ENCODE data around the gene OR52R1.

OR52R1 gene

DNA sequence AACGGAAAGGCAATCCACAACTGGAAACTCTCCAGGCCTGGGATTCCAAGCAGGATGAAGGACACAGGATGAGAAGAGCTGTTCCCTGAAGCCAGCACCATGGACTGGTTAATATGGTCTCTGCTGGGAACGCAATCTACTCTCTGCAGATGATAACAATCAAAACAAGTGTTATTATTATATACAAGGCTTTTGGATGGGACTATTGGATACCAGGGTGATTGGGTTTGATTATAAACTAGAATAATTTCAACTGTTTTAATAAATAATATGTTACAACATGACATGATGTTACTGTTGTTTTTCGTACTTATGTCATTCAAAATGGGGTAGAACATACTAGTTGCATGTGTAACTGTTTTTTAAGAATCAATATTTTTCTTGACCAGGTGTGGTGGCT, at the start of gene OR52R1:
Gene OR52R1 (minus strand): TSS at position 101 of the 400 bp plus-strand sequence. CDS start 0 bp downstream, at position 101.
- TF ChIP-seq CTCF (IDR thresholded peaks at IDR 0.05; ENCODE audit: extremely low read depth, insufficient read depth, missing control alignments), result no peak
- no peak for DNase-seq (ENCODE audit: low spot score)
- in situ Hi-C loops (cut with MboI; ENCODE audit: low pct_unique_long_range_greater_than_20kb, low sequenced_read_pairs, unreplicated experiment), result no loop called here

- in situ Hi-C loops (cut with MboI; ENCODE audit: low pct_unique_long_range_greater_than_20kb, low sequenced_read_pairs, unreplicated experiment), result no loop called here
- no peak for TF ChIP-seq CTCF (IDR thresholded peaks at IDR 0.05; ENCODE audit: extremely low read depth, insufficient read depth, missing control alignments)
- no peak for DNase-seq (ENCODE audit: low spot score)
Measured at GRCh38 chr11:4851033-4851432, 46.9 kb upstream of the OR52R1 start.

- DNase-seq (ENCODE audit: low spot score), result no peak
- TF ChIP-seq CTCF (IDR thresholded peaks at IDR 0.05; ENCODE audit: extremely low read depth, insufficient read depth, missing control alignments), result no peak
- in situ Hi-C loops (cut with MboI; ENCODE audit: low pct_unique_long_range_greater_than_20kb, low sequenced_read_pairs, unreplicated experiment), result no loop called here
Measured at GRCh38 chr11:4848908-4849532, 44.8 kb upstream of the OR52R1 start, which contains the start of gene OR51S1. Gene OR51S1, minus strand, starts transcription at chr11:4849208. Its CDS starts 0 bp downstream, at chr11:4849208.

DNA sequence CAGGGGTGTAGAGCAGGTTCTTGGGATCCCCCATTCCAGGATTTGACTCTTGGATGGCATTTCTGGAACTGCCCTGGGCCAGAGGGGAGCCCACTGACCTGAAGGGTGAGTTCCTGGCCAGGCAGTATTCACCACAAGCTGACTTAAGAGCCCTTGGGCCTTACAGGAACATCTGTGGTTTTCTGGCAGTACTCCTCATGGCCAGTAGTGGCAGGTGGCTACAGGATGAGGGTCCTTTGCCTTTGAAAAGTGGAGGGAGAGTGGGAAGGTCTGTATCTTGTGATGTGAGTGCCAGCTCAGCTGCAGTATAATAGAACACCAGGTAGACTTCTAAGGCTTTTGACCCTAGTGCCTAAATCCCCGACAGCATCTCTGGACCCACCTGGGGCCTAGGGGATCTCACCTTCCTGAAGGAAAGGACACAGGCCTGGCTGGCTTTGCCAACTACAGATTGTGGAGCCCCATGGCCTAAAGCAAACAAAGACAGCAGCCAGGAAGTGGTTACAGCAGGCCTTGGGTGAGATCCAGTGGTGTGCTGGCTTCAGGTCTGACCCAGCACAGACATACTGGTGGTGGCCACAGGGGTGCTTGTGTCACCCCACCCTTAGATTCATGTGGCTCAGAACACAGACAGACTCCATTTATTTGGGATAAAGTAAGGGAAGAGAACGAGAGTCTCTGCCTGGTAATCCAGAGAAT, 35.8 kb upstream of the OR52R1 start:
- no peak for TF ChIP-seq CTCF (IDR thresholded peaks at IDR 0.05; ENCODE audit: extremely low read depth, insufficient read depth, missing control alignments)
- no peak for DNase-seq (ENCODE audit: low spot score)
- in situ Hi-C loops (cut with MboI; ENCODE audit: low pct_unique_long_range_greater_than_20kb, low sequenced_read_pairs, unreplicated experiment), result no loop called here

DNA sequence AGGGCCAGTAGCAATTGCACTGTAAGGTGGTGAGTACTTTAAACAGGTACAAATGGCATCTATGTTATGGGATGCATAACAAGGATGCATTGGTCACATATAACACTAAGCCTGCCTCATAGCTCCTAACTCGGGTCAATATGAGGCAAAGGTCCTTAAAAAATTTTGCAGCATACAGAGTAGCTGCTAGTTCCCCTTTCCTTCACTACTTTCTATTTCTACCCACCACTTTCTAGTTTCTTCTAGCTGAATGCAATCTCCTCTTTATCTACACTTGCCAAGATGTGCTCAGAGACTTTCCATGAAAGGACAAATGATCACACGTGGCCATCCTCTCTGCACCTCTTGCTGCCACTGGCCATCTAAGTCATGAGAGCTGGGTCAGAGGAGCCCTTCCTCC, 26.7 kb upstream of the OR52R1 start:
- no peak for DNase-seq (ENCODE audit: low spot score)
- no peak for TF ChIP-seq CTCF (IDR thresholded peaks at IDR 0.05; ENCODE audit: extremely low read depth, insufficient read depth, missing control alignments)
- in situ Hi-C loops (cut with MboI; ENCODE audit: low pct_unique_long_range_greater_than_20kb, low sequenced_read_pairs, unreplicated experiment), result no loop called here

- in situ Hi-C loops (cut with MboI; ENCODE audit: low pct_unique_long_range_greater_than_20kb, low sequenced_read_pairs, unreplicated experiment), result no loop called here
- DNase-seq (ENCODE audit: low spot score), result no peak
- no peak for TF ChIP-seq CTCF (IDR thresholded peaks at IDR 0.05; ENCODE audit: extremely low read depth, insufficient read depth, missing control alignments)
Measured at GRCh38 chr11:4830346-4830745, 26.2 kb upstream of the OR52R1 start.
